ENCODE data around the gene UBL4A.

UBL4A gene

DNA sequence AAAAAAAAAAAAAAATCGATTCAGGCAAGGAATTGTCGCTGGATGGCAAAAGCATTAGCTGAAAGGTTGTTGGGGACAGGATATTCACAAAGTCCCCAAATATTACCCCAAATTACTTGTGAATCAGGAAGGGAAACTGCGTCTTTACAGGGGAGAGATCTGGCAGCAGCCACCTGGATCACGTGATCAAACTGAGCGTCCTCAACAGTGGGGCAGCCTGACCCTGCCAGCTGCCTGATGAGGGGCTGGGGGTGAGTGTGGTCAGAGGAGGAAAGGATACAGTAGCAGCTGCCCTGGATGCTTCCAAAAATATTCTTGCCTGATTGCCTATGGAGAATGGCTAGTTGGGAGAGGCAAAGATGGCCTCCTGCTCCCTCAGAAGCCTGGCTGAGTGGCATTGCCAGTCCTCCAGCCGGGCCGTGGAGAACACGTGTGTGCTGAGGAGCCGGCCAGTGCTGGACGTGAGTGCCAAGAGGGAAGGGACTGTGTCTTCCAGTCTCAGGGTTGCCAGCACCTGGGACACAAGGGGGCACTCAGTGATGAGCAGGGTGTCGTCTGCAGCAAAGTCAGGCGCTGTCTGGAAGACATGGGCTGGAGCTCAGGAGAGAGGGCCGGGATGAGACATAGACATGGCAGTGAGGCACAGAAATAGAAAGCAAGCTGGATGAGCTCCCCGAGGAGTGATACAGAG, 4.4 kb downstream of the UBL4A start:
- DNase-seq: peak in 1 of 3 experiments; percentile 61

DNA sequence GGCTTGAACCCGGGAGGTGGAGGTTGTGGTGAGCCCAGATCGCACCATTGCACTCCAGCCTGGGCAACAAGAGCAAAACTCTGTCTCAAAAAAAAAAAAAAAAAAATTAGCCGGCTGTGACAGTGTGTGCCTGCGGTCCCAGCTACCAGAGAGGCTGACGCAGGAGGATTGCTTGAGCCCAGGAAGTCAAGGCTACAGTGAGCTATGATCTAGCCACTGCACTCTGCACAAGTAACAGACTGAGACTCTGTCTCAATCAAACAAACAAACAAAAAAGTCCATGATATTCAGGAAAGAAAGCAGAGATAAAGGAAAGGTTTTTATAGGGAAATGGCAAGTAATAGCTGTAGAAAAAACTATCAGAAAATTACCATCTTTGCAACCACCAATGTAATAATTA, 5.2 kb downstream of the UBL4A start:
- DNase-seq: no peak

DNA sequence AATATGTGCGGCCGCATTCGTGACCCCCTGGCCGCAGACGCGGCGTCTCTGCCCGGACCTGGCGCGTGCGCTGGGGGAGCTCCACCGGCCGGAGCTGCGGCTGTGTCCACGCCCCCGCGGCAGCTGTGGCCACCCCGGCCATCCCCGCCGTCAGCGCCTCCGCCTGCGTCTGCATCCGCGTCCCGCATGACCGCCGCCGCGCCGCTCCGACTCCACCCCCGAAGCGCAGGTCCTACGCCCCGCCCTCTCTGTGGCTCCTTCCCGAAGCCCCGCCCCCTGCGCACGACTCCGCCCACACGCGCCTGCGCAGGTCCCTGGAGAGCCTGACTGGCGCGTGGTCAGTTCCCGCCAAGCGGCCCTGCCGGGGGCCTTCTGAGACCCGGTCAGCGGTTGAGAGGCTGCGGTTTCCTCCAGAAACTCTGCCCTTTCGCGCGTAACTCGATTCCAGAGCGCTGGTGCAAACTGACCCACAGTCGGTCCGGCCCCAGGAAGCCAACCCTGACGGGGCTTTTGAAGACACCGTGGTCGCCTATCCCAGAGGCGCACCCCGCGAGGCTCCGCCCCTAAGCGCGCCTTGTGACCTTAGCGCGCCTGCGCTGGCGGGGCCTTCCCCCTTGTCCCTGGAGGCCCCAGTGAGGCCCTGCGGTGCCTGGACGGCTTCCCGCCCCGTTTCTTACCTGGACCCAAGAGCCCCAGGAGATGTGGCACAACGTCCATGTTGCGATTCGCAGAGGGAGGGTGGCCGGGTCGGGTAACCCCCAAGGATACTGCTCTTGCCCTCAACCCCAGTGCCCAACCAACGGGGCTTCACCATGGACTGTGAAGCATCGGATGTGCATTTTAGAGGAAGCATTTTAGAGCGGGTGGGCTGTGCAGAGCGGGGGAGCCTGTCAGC, 7.4 kb downstream of the UBL4A start, which contains the start of gene LAGE3:
Gene LAGE3 (minus strand): TSS at position 554 of the 895 bp plus-strand sequence. CDS start 366 bp downstream, at position 188.
- peak; percentile 95 to 97 (median 96) for DNase-seq

DNA sequence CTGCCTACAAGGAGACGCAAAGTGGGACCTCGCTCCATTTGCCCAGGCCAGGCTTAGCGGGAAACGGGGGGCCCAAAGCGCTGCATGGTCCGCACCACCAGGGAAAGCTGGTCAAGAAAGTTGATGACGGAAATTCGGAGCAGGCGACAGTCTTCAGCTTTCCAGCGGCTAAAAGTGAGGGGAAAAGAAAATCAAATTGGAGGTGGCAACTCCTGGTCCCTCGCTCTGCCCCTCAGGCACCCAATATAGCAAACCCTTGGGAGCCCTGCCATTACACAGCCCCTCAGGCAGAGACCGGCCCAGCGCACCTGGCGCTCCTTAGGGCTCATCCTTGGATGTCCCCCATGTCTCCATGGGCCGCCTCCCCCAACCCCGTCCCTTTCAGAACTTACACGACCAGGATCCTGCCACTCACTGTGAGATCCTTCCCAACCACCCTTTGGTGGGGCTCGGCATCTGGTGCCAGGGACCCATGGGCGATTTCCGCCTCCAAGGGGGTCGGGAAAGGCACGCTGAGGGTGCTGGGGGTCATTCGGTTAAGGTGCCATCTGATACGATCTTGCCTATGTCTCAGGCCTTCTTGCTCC, 8.4 kb downstream of the UBL4A start:
- peak in 1 of 3 experiments; percentile 41 for DNase-seq

DNA sequence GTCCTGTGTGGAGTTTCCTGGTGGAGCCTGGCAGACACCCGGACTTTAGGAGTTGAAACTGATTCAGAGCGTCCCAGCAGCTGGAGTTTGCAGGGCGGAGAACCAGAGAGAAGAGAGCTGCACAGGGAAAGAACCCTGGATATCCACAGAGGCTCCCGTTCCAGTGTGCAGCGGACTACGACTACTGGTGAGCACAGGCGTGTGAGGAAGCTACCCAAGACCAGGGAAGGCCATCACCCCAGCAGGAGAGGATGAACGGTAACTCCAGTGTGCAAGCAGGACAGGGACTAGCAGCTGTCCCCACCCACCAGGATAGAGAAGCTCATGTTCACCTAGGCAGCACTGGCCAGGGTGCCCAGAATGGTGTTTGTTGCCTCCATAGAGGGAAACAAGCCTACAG, 9.6 kb downstream of the UBL4A start:
- no peak for DNase-seq

DNA sequence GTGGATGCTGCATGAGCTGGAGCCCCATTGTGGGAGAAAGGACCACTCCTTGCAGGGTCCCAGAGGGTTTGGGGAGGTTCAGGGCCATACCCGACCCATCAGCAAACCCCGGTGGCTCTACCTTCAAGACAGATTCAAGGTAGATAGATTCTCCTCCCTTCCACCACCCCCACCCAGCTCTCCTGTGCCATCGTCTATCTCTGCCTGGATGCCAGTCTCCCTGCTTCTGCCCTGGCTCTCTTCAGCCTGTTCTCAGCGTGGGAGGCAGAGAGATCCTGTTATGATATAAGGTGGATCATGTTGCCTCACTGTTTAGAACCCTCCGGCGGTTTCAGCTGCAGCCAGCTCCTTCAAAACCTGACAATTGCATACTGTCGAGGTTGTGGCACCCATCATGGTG, 12.7 kb downstream of the UBL4A start:
- no peak for DNase-seq

DNA sequence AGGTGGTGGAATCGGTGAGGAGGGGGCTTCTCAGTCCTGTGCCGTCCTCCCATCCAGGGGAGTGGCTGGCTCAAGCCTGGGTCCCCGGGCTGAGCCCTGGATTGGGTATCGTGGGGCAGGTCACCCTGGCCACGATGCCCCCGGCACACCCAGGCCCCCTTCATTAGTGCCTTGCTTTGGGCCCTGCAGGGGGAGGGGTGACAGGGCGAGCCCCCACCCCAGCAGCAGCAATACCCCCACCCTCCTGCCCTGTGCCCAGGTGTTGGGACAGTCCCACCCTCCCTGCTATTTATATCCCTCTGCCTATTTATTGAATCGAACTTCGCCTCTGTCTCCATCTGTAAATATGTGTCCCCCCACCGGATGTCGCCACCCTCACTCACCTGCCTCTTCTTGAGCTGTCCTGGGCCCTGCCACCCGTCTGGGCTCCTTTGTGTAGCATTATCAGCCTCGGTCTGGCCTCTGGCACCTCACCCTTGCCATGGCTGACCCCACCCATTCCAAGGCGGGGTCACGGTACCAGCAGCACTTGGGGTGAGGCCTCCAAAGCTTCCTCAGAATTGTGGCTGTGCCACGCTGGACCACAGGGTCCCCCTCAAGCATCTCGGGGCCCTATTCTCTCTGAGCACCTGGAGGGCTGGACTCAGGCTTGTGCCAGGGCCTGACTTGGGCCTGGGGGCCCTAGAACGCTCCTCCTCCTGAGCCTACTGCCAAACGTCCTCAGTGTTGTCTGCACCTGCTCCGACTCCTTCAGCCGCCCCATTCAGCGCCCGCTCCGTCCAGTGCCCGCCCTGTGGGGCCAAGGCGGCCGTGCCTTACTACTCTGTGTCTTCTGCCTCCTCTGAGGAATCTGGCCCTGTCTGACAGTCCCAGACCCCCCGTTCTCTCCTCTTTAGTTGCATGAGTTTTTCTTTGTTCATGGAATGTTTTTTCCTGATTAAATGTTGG, 13.5 kb downstream of the UBL4A start:
- no peak for DNase-seq

DNA sequence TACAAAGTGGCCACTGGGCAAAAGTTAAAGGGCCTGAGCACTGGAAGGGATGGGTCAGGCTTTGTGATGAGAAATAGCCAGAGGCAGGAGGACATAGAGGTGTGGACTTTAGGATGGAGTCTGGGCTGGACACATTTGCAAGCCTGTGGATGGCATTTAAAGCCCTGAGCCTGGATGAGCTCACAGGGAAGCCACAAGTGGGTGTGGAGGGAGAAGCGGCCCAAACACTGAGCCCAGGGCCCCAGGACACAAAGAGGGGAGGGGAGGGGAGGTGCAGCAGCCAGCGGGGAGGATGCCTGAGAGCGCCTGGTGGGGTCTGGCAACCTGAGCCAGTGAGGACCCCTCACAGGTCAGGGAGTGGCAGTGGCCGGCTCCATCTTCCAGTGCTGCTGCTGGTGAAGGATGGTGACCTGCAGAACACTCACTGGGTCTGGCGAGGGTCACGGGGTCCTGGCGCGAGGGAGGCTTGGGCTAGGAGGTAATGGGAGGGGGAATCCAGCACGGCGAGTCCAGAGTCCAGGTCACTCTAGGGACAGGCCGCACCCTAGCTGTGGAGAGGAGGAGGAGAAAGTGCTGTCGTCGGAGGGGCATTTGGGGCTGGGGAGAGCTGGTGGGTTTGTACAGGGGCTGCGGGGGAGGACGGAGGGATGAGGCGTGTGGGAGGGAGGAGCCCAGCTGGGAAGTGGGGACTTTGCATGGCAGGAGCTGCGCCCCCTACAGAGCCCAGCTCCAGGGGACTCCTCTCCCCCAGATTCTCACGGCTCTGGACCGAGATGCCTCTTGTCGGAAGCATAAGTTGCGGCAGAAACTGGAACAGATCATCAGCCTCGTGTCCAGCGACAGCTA, 14.4 kb downstream of the UBL4A start:
- no peak for DNase-seq

DNA sequence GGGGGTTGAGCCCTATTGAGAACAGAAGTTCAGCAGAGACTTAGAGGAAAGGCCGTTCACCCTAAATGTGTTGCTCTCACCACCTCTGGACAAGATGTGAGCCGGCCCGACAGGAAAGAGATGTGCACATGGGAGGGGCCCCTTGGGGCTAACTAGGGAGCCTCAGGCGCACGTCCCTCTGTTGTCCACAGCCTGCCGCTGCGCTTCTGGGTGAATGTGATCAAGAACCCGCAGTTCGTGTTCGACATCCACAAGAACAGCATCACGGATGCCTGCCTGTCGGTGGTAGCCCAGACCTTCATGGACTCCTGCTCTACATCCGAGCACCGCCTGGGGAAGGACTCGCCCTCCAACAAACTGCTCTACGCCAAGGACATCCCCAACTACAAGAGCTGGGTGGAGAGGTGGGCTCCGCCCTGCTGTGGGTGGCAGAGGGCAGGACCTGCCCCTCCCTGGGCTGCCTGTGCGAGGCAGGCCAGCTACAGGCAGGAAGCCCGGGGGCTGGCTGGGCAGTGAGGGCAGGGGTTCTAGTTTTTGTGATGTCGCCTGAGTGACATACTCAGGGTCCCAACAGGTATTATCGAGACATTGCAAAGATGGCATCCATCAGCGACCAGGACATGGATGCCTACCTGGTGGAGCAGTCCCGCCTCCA, 15.4 kb downstream of the UBL4A start:
- DNase-seq: no peak

DNA sequence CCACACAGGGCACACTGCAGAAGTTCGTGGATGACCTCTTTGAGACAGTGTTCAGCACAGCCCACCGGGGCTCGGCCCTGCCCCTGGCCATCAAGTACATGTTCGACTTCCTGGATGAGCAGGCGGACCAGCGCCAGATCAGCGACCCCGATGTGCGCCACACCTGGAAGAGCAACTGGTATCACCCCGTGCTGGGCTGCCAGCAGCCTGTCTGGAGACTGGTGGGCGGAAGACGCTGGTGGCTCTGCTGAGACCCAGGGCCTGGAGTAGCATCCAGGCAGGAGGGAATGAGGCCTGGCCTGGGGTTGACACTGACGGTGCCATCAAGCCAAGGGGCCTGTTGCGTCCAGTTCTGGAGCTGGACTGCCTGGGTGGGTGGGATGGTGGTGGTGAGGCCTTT, 16.0 kb downstream of the UBL4A start:
- DNase-seq: no peak

DNA sequence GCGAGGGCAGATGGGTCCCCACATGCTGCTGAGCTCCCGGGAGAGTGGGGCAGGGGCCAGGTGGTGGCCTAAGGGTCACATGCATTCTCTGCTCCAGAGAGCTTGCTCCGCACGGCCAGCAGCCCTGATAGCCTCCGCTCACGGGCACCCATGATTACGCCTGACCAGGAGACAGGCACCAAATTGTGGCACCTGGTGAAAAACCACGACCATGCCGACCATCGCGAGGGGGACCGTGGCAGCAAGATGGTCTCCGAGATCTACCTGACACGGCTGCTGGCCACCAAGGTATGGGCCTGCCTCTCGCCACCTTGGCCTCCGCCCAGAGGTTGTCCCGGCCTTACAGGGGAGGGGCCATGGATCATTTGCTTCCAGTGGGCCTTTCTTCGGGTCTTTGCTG, 16.5 kb downstream of the UBL4A start:
- no peak for DNase-seq

DNA sequence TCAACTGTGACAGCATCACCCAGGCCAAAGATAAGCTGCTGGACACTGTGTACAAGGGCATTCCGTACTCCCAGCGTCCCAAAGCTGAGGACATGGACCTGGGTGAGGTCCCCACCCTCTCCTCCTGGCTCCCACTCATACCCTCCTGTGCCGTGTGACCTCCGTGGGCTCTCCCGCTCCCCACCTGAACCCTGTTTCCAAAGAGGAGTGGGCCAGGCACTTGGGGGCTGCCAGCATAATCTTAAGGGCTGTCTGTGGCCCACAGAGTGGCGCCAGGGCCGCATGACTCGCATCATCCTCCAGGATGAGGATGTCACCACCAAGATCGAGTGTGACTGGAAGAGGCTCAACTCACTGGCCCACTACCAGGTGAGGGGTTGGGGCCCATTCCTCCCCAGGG, 17.3 kb downstream of the UBL4A start:
- DNase-seq: no peak

DNA sequence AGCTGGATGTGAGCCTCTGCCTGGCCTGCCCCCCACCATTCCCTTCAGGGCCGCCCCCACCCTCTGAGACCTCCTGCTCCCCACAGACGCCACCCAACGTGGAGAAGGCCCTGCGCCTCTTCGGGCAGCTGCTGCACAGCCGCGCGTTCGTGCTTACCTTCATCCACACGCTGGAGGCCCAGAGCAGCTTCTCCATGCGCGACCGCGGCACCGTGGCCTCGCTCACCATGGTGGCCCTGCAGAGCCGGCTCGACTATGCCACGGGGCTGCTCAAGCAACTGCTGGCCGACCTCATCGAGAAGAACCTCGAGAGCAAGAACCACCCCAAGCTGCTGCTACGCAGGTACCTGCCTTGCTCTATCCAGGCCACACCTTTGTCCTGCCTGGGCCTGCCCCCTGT, 18.2 kb downstream of the UBL4A start:
- DNase-seq: no peak

DNA sequence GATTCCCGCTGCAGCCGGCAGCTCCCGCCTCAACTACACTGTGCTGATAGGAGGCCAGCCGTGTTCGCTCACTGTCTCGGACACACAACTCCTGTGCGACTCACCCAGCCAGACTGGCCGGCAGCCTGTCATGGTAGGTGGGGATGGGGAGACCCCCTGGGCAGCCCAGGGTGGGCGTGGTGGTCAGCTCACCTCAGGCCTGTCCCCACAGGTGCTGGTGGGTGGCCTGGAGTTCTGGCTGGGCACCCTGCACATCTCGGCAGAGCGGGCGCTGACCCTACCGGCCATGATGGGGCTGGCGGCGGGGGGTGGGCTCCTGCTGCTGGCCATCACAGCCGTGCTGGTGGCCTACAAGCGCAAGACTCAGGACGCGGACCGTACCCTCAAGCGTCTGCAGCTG, 18.9 kb downstream of the UBL4A start:
- no peak for DNase-seq

DNA sequence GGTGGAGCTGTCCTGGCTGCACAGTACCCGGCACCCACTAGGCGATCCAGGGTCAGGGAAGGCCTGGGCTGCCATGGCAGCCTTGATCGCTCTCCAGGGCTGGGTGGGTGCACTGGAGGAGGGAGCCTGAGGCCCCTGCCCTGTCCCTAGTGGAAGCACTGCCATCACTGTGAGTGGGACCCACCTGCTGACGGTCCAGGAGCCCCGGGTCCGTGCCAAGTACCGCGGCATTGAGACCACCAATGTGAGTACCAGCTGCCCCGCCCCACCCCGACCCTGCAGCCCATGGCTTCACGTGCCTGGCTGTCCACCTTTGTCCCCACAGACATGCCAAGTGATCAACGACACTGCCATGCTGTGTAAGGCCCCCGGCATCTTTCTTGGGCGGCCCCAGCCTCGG, 19.5 kb downstream of the UBL4A start:
- DNase-seq: no peak

DNA sequence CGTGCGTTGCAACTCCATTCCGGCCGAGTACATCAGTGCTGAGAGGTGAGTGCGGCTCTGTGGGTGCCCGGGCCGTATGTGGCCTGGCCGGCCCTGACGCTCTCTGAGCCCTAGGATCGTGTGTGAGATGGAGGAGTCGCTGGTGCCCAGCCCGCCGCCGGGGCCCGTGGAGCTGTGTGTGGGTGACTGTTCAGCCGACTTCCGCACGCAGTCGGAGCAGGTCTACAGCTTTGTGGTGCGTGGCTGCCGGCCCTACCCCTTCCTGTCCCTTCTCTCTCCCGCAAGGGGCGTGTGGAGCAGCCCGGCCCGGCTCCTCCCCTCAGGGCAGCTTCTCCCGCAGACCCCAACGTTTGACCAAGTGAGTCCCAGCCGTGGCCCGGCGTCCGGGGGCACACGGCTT, 20.4 kb downstream of the UBL4A start:
- no peak for DNase-seq

DNA sequence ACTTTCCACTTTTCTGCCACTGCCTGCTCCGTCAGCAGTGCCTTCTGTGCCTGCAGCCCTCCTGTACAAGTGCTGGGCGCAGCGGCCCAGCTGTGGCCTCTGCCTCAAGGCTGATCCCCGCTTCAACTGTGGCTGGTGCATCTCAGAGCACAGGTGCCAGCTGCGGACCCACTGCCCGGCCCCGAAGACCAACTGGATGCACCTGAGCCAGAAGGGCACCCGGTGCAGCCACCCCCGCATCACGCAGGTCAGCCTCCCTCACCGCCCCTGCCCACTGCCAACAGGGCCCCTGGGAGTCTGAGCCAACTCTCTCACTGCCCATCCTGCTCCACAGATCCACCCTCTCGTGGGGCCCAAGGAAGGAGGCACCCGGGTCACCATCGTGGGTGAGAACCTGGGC, 20.8 kb downstream of the UBL4A start:
- DNase-seq: no peak

DNA sequence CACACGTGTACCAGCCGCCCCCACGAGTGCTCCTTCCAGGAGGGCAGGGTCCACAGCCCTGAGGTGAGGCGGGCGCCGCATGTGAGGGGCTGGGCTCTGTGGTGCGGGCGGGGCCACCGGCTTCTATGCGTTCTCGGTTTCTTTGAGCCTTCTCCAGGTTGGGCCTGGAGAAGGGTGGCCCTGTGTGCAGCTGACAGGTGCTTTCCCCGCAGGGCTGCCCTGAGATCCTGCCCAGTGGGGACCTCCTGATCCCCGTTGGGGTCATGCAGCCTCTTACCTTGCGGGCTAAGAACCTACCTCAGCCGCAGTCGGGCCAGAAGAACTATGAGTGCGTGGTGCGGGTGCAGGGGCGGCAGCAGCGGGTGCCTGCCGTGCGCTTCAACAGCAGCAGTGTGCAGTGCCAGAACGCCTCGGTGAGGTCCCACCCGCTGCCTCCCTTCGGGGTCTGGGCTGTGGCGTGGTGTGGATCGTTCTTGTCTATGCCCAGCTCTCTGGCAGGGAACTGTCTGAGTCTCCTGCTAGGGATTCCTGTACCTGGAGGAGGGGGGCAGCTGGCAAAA, 21.5 kb downstream of the UBL4A start:
- DNase-seq: no peak

DNA sequence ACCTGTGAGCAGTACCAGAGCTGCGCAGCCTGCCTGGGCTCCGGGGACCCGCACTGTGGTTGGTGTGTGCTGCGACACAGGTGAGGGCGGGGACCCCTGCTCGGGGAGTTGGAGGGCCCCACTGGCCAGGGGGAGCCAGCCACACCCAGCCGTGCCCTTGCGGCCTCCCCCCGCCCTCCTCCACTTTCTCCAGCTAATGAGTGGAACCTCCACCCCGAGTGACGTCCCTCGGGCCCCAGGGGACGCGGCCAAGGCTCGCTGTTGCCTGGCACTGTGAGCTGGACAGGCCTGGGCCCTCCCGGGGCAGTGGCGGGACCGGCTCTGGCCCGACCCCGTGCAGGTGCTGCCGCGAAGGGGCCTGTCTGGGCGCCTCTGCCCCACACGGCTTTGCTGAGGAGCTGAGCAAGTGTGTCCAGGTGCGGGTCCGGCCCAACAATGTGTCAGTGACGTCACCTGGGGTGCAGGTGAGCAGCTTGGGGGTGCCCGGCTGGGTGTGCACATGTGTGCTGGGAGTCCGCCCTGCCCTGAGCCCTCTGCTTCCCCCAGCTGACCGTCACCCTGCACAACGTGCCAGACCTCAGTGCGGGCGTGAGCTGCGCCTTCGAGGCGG, 22.7 kb downstream of the UBL4A start:
- no peak for DNase-seq

DNA sequence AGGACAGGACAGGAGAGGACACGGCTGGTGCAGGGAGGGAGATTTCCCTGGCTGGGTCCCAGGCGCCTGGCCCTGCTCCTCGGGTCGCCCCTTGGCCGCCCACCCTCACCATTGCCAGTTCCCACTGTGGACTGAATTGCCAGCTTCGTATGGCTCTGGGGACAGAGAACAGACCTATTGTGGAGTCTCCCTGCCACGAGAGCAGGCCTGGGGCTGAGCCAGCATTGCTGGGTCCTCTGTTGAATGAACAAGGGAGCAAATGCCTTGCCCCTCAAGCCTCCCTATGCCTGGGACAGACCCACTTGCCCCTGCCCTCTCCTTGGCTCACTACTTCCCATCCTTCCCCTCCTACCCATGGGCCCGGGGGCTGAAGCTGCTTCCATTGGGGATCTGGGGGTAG, 24.0 kb downstream of the UBL4A start:
- no peak for DNase-seq
